ENCODE data around the gene WWTR1.

Gene WWTR1

GRCh38 chr3:149501524-149501923, 156.3 kb downstream of the WWTR1 start:
- Histone ChIP-seq H3K4me2 (ENCODE audit: low read length) (no peak overlapping the region), H3K79me2 (ENCODE audit: insufficient read depth, low read length) (no peaks in the 10 kb centered on the region), H2AFZ (ENCODE audit: low read length) (no peak overlapping the region), H3K4me1 (ENCODE audit: insufficient read depth, low read length, severe bottlenecking) (no peaks in the 10 kb centered on the region), H3K9me3 (ENCODE audit: low read length) (no peaks in the 10 kb centered on the region), H4K20me1 (ENCODE audit: insufficient read depth, low read length) (no peaks in the 10 kb centered on the region), H3K36me3 (ENCODE audit: insufficient read depth, low read length) (no peaks in the 10 kb centered on the region), H3K4me3 (ENCODE audit: low read depth, low read length, poor library complexity, severe bottlenecking) (no peak overlapping the region), H3F3A (ENCODE audit: insufficient read depth, low read length) (no peaks in the 10 kb centered on the region), H3K9me2 (ENCODE audit: low read depth, low read length) (no peaks in the 10 kb centered on the region), H3K9ac (ENCODE audit: low read length) (no peak overlapping the region), H3K27me3 (ENCODE audit: insufficient read depth, low read length) (no peaks in the 10 kb centered on the region), H3K27ac (ENCODE audit: low read depth, low read length, poor library complexity, severe bottlenecking) (no peak overlapping the region)
- TF ChIP-seq EZH2 (IDR thresholded peaks at IDR 0.05; ENCODE audit: borderline replicate concordance, low read length) = no peak
- TF ChIP-seq, protein P1, sequence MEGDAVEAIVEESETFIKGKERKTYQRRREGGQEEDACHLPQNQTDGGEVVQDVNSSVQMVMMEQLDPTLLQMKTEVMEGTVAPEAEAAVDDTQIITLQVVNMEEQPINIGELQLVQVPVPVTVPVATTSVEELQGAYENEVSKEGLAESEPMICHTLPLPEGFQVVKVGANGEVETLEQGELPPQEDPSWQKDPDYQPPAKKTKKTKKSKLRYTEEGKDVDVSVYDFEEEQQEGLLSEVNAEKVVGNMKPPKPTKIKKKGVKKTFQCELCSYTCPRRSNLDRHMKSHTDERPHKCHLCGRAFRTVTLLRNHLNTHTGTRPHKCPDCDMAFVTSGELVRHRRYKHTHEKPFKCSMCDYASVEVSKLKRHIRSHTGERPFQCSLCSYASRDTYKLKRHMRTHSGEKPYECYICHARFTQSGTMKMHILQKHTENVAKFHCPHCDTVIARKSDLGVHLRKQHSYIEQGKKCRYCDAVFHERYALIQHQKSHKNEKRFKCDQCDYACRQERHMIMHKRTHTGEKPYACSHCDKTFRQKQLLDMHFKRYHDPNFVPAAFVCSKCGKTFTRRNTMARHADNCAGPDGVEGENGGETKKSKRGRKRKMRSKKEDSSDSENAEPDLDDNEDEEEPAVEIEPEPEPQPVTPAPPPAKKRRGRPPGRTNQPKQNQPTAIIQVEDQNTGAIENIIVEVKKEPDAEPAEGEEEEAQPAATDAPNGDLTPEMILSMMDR (IDR thresholded peaks at IDR 0.05; ENCODE audit: low read length) = no peak

GRCh38 chr3:149497966-149498670, 159.7 kb downstream of the WWTR1 start:
- Histone ChIP-seq H3K4me2 (ENCODE audit: low read length) (no peak overlapping the region), H3K9me3 (ENCODE audit: low read length) (no peaks in the 10 kb centered on the region), H3K4me1 (ENCODE audit: insufficient read depth, low read length, severe bottlenecking) (no peaks in the 10 kb centered on the region), H3K9ac (ENCODE audit: low read length) (no peak overlapping the region), H4K20me1 (ENCODE audit: insufficient read depth, low read length) (no peaks in the 10 kb centered on the region), H3K4me3 (ENCODE audit: low read depth, low read length, poor library complexity, severe bottlenecking) (no peak overlapping the region), H2AFZ (ENCODE audit: low read length) (no peak overlapping the region), H3K9me2 (ENCODE audit: low read depth, low read length) (no peaks in the 10 kb centered on the region), H3K27me3 (ENCODE audit: insufficient read depth, low read length) (no peaks in the 10 kb centered on the region), H3K79me2 (ENCODE audit: insufficient read depth, low read length) (no peaks in the 10 kb centered on the region), H3F3A (ENCODE audit: insufficient read depth, low read length) (no peaks in the 10 kb centered on the region), H3K36me3 (ENCODE audit: insufficient read depth, low read length) (no peaks in the 10 kb centered on the region), H3K27ac (ENCODE audit: low read depth, low read length, poor library complexity, severe bottlenecking) (no peak overlapping the region)
- TF ChIP-seq, protein P1 (IDR thresholded peaks at IDR 0.05; ENCODE audit: low read length) = no peak
- no peak for TF ChIP-seq EZH2 (IDR thresholded peaks at IDR 0.05; ENCODE audit: borderline replicate concordance, low read length)

DNA sequence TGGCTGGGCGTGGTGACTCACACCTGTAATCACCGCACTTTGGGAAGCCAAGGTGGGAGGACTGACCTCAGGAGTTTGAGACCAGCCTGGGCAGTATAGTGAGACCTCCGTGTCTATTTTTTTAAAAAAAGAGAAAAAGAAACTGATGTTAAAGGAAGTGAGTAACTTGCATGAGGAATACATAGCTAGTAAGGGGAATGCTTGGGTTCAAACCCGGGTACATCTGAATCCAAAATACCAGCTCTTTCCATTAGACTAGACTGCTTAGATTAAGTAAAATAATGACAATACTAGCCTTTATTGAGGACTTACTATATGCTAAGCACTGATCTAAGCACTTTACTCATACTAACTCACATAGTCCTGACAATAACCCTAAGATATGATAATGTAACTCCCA, 160.9 kb downstream of the WWTR1 start:
- Histone ChIP-seq H3K36me3 (ENCODE audit: insufficient read depth, low read length) (no peaks in the 10 kb centered on the region), H3F3A (ENCODE audit: insufficient read depth, low read length) (no peaks in the 10 kb centered on the region), H4K20me1 (ENCODE audit: insufficient read depth, low read length) (no peaks in the 10 kb centered on the region), H3K9me2 (ENCODE audit: low read depth, low read length) (no peaks in the 10 kb centered on the region), H3K4me2 (ENCODE audit: low read length) (no peak overlapping the region), H3K27ac (ENCODE audit: low read depth, low read length, poor library complexity, severe bottlenecking) (no peak overlapping the region), H3K9me3 (ENCODE audit: low read length) (no peaks in the 10 kb centered on the region), H3K27me3 (ENCODE audit: insufficient read depth, low read length) (no peaks in the 10 kb centered on the region), H3K9ac (ENCODE audit: low read length) (no peak overlapping the region), H3K79me2 (ENCODE audit: insufficient read depth, low read length) (no peaks in the 10 kb centered on the region), H2AFZ (ENCODE audit: low read length) (no peak overlapping the region), H3K4me3 (ENCODE audit: low read depth, low read length, poor library complexity, severe bottlenecking) (no peak overlapping the region), H3K4me1 (ENCODE audit: insufficient read depth, low read length, severe bottlenecking) (no peaks in the 10 kb centered on the region)
- TF ChIP-seq, protein P1 (IDR thresholded peaks at IDR 0.05; ENCODE audit: low read length) = no peak
- no peak for TF ChIP-seq EZH2 (IDR thresholded peaks at IDR 0.05; ENCODE audit: borderline replicate concordance, low read length)

Data from OCI-LY1 (cell line).